Measurements from ENCODE around the gene AP1S1.

DNA sequence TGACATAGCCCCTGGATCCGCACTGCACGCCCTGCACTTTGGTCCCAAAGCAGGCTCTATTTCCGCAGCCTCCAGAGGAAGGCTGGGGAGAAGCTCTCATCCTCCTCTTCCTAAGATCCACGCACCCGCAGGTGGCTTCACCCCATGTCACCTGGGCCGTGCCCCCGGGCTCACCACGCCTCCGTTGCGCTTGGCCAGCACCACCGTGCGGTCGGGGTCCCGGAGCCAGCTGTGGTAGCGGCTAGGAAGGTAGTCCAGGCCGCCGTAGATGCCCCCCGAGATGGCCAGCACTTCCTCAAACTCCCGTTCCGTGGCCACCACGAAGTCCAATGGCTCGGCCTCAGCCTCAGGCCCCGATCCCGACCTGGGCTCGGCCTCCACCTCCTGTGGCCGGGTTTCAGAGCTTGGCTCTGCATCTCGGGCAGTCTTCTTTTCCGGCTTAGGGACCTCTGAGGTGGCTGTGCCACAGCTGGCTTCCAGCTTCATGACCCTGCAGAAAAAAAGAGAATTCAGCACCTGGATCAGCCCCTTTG is 20.1 kb downstream of the AP1S1 start:
- TF ChIP-seq, protein P1, sequence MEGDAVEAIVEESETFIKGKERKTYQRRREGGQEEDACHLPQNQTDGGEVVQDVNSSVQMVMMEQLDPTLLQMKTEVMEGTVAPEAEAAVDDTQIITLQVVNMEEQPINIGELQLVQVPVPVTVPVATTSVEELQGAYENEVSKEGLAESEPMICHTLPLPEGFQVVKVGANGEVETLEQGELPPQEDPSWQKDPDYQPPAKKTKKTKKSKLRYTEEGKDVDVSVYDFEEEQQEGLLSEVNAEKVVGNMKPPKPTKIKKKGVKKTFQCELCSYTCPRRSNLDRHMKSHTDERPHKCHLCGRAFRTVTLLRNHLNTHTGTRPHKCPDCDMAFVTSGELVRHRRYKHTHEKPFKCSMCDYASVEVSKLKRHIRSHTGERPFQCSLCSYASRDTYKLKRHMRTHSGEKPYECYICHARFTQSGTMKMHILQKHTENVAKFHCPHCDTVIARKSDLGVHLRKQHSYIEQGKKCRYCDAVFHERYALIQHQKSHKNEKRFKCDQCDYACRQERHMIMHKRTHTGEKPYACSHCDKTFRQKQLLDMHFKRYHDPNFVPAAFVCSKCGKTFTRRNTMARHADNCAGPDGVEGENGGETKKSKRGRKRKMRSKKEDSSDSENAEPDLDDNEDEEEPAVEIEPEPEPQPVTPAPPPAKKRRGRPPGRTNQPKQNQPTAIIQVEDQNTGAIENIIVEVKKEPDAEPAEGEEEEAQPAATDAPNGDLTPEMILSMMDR (IDR thresholded peaks at IDR 0.05; ENCODE audit: low read depth, low read length), result no peak
- TF ChIP-seq, protein P2, sequence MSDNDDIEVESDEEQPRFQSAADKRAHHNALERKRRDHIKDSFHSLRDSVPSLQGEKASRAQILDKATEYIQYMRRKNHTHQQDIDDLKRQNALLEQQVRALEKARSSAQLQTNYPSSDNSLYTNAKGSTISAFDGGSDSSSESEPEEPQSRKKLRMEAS (IDR thresholded peaks at IDR 0.05; ENCODE audit: low read depth, low read length), result no peak

All from NB4 (cell line).